Right lobe of liver (tissue), 6 donors: ENCODE measurements around the gene KIAA0513. TPM values are rescaled to one million over a fixed set of nuclear protein-coding genes. Genes with fewer than 3 reads are reported as not detected.
A peak's percentile ranks its signal among the peaks of the same experiment; 100 is the strongest.

ENCODE experiments used
- ATAC-seq, 4 donors: fragments of 200-7000 bp; cut with Tn5 transposase; one replicate each; pipeline ENCODE4 v1.9.1; 2020; ENCODE audit warnings: mild to moderate bottlenecking in 4 of 4, moderate library complexity in 4 of 4
- DNase-seq, 3 donors: peaks; one replicate each; pipeline ENCODE4 v3.0.0-alpha.2; 2020
- H3K27ac ChIP-seq, 3 donors: fragments of 200-600 bp; one replicate each; pipeline ENCODE4 v1.8.0; 2022
- H3K27me3 ChIP-seq, 2 donors: fragments of 200-600 bp; one replicate each; pipeline ENCODE4 v1.8.0; 2022
- H3K36me3 ChIP-seq, 4 donors: fragments of 200-600 bp; sonication (generic) in 1 of 4; one replicate each; pipeline versions ENCODE4 v1.5.1 to v1.8.0; 2017 to 2022; ENCODE audit warnings: control low read depth in 1 of 4
- H3K4me1 ChIP-seq, 4 donors: fragments of 200-600 bp; sonication (generic) in 1 of 4; one replicate each; pipeline versions ENCODE4 v1.5.1 to v1.8.0; 2017 to 2022; ENCODE audit warnings: control low read depth in 1 of 4
- H3K4me3 ChIP-seq, 3 donors: fragments of 200-600 bp; one replicate each; pipeline ENCODE4 v1.8.0; 2022
- H3K9me3 ChIP-seq, 4 donors: fragments of 200-600 bp; sonication (generic) in 1 of 4; one replicate each; pipeline versions ENCODE4 v1.5.1 to v1.8.0; 2017 to 2022; ENCODE audit warnings: control low read depth in 1 of 4
- CTCF ChIP-seq, 4 donors: fragments of 200-600 bp in 3 of 4; fragments of 450-650 bp in 1 of 4; IDR thresholded peaks; one replicate each; pipeline versions ENCODE4 v1.5.1 to v1.8.0; 2016 to 2022; ENCODE audit warnings: antibody characterized with exemption in 4 of 4, mild to moderate bottlenecking in 2 of 4
- POLR2A ChIP-seq: fragments of 450-650 bp; IDR thresholded peaks from one replicate; pipeline ENCODE4 v1.6.1; 2017; ENCODE audit warnings: antibody characterized with exemption, mild to moderate bottlenecking
- WGBS: methylation state at CpG from one replicate; pipeline ENCODE4 v1.1.6; 2018; ENCODE audit warnings: low coverage, low lambda C conversion rate; ENCODE audit not compliant: insufficient coverage; ENCODE audit errors: missing lambda C conversion rate; 5-methylcytosine and 5-hydroxymethylcytosine counted together
- intact Hi-C, 2 donors: fragments of 100-400 bp; cut with DNase I; formaldehyde crosslinking; loops; one replicate each; pipeline versions ENCODE4 v1.11.2 to v1.14.1; 2022
- total RNA-seq, 6 experiments: library from RNA; depleted of rRNA in 2 of 6; stranded (reverse); fragments of >200 nt in 2 of 6; fragmentation: NEBNext Ultra II Directional in 3 of 6; extraction: Animal tissue kit (Norgen Biotek cat#: 25700) in 3 of 6; gene quantifications; one replicate each; pipeline versions ENCODE4 v1.1.0 to v1.2.4, GENCODE V29; 2016 to 2023
- donor health status: DM: no; HTN: yes; CAD: no.
- donor health status: DM: no; HTN: no; CAD: no.
- donor health status: DM: no; HTN: no; CAD: no.
- donor health status: DM: no; HTN: yes; CAD: no.
- donor health status: DM: no; HTN: yes; CAD: no.

Gene KIAA0513
- total RNA-seq, 6 experiments from 2014 or later: 2.6 to 7.4 (median 4.7) TPM

GRCh38 chr16:85132456-85133289 lies 105.1 kb downstream of the KIAA0513 start:
- WGBS: 79% methylated on average over 5 of the region's 20 CpGs
- Histone ChIP-seq H3K4me1 (peaks cover 0 to 7% (median 3%) of the 10 kb centered on the region in 4 donors), H3K27me3 (no peaks in the 10 kb centered on the region), H3K27ac (no peak overlapping the region), H3K36me3 (no peaks in the 10 kb centered on the region), H3K4me3 (no peak overlapping the region), H3K9me3 (peaks cover 0 to 5% (median 0%) of the 10 kb centered on the region in 4 donors)
- TF ChIP-seq CTCF (IDR thresholded peaks at IDR 0.05) (no peak), POLR2A (no peak)
- intact Hi-C loops: no loop called here
- ATAC-seq (no peak), DNase-seq (no peak)

GRCh38 chr16:85133290-85133599 lies 105.7 kb downstream of the KIAA0513 start:
- DNase-seq (no peak), ATAC-seq (no peak)
- Histone ChIP-seq H3K4me1 (peaks cover 0 to 7% (median 3%) of the 10 kb centered on the region in 4 donors), H3K27me3 (no peaks in the 10 kb centered on the region), H3K27ac (no peak overlapping the region), H3K4me3 (no peak overlapping the region), H3K9me3 (peaks cover 0 to 5% (median 0%) of the 10 kb centered on the region in 4 donors), H3K36me3 (no peaks in the 10 kb centered on the region)
- intact Hi-C loops: no loop called here
- no CpG with 5 or more reads among the region's 1 CpG for WGBS
- TF ChIP-seq CTCF (IDR thresholded peaks at IDR 0.05) (no peak), POLR2A (no peak)

- Histone ChIP-seq H3K27ac (no peak overlapping the region), H3K9me3 (peaks cover 0 to 5% (median 0%) of the 10 kb centered on the region in 4 donors), H3K4me3 (no peak overlapping the region), H3K4me1 (peaks cover 0 to 7% (median 3%) of the 10 kb centered on the region in 4 donors), H3K36me3 (no peaks in the 10 kb centered on the region), H3K27me3 (no peaks in the 10 kb centered on the region)
- ATAC-seq (no peak), DNase-seq (no peak)
- intact Hi-C loops: no loop called here
- TF ChIP-seq POLR2A (no peak), CTCF (IDR thresholded peaks at IDR 0.05) (no peak)
- 90% methylated on average over 7 of the region's 19 CpGs for WGBS
Measured at GRCh38 chr16:85134076-85134788, 106.6 kb downstream of the KIAA0513 start.

GRCh38 chr16:85134789-85135142 lies 107.2 kb downstream of the KIAA0513 start:
- Histone ChIP-seq H3K9me3 (peaks cover 0 to 5% (median 0%) of the 10 kb centered on the region in 4 donors), H3K4me1 (peaks cover 0 to 7% (median 3%) of the 10 kb centered on the region in 4 donors), H3K27me3 (no peaks in the 10 kb centered on the region), H3K27ac (no peak overlapping the region), H3K4me3 (no peak overlapping the region), H3K36me3 (no peaks in the 10 kb centered on the region)
- no peak for ATAC-seq
- TF ChIP-seq POLR2A (no peak), CTCF (IDR thresholded peaks at IDR 0.05) (no peak)
- intact Hi-C loops: no loop called here
- WGBS: 53% methylated on average over 8 of the region's 14 CpGs
- peak in 1 of 3 donors; percentile 45 for DNase-seq
